ENCODE results near the gene SLC4A9.

GRCh38 chr5:140360681-140361479 lies 886 bp downstream of the SLC4A9 start:
- TF ChIP-seq, protein P1, sequence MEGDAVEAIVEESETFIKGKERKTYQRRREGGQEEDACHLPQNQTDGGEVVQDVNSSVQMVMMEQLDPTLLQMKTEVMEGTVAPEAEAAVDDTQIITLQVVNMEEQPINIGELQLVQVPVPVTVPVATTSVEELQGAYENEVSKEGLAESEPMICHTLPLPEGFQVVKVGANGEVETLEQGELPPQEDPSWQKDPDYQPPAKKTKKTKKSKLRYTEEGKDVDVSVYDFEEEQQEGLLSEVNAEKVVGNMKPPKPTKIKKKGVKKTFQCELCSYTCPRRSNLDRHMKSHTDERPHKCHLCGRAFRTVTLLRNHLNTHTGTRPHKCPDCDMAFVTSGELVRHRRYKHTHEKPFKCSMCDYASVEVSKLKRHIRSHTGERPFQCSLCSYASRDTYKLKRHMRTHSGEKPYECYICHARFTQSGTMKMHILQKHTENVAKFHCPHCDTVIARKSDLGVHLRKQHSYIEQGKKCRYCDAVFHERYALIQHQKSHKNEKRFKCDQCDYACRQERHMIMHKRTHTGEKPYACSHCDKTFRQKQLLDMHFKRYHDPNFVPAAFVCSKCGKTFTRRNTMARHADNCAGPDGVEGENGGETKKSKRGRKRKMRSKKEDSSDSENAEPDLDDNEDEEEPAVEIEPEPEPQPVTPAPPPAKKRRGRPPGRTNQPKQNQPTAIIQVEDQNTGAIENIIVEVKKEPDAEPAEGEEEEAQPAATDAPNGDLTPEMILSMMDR (IDR thresholded peaks at IDR 0.05): no peak
- no peak for TF ChIP-seq POLR2A (IDR thresholded peaks at IDR 0.05)
